Fibroblast of mammary gland (primary cell): ENCODE data around the gene MTUS2.

Source experiments
- DNase-seq: peaks from one replicate; pipeline ENCODE4 v3.0.0-alpha.2; 2010; ENCODE audit warnings: low read depth
- H3K4me3 ChIP-seq: 2 replicates; pipeline ENCODE4 v1.5.1; 2011; ENCODE audit warnings: low read depth, mild to moderate bottlenecking, low read length, moderate library complexity; ENCODE audit not compliant: control insufficient read depth
- CTCF ChIP-seq: conservative IDR thresholded peaks from 2 replicates; pipeline ENCODE4 v1.5.1; 2011; ENCODE audit warnings: low read depth, low read length, inconsistent platforms; ENCODE audit not compliant: control insufficient read depth, insufficient read depth

MTUS2 gene

GRCh38 chr13:28830580-28830979 is 10.4 kb downstream of the MTUS2 start:
- H3K4me3 ChIP-seq: no peak overlapping the region
- no peak for DNase-seq
- TF ChIP-seq CTCF: no peak

- TF ChIP-seq CTCF: no peak
- no peak for DNase-seq
- no peak overlapping the region for H3K4me3 ChIP-seq
These were observed 11.0 kb downstream of the MTUS2 start for GRCh38 chr13:28831117-28831516.

GRCh38 chr13:28837111-28837510 is 17.0 kb downstream of the MTUS2 start:
- H3K4me3 ChIP-seq: no peak overlapping the region
- no peak for DNase-seq
- TF ChIP-seq CTCF: no peak

GRCh38 chr13:28843639-28844038 is 23.5 kb downstream of the MTUS2 start:
- H3K4me3 ChIP-seq: no peak overlapping the region
- DNase-seq: no peak
- TF ChIP-seq CTCF: no peak

DNA sequence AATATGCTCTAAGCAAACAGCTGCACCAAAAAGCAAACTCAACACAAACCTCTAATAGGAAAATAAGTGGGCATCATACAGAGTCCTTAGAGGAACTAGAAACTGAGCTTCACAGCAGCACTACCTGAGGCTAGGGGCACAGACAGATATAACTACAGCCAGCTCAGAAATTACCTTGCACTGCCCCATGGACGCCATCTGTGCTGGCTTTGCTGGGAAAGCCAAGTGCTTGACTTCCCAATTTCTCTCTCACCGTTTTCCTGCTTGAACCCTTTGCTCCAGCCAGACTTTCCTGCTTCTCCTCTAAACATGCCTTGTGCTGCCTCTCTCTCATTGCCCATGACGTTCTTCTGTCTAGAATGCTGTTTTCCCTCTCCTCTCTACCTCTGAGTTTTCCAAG is 29.3 kb downstream of the MTUS2 start:
- TF ChIP-seq CTCF: no peak
- no peak for DNase-seq
- H3K4me3 ChIP-seq: no peak overlapping the region

GRCh38 chr13:28850226-28850625 is 30.1 kb downstream of the MTUS2 start:
- DNase-seq: no peak
- no peak overlapping the region for H3K4me3 ChIP-seq
- TF ChIP-seq CTCF: no peak

DNA sequence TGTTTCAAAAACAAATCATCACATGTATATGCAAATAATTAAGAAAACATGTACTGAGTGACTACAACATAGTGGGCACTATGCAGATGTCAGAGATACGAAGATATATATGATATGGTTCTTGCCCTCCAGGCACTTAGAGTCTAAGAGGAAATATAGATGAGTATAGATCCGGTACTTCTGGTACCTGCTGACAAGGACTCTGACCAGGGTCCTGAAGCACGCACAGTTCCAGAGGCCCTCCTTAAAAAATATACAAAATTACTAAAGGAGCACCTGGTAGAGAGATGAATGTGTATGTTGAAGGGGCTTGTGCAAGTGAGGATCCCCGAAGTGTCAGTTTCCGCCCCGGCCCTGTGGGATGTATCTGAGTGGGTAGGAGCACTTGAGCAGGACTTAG is 31.3 kb downstream of the MTUS2 start:
- DNase-seq: no peak
- no peak overlapping the region for H3K4me3 ChIP-seq
- TF ChIP-seq CTCF: no peak
